HCT116 (cell line): Measurements from ENCODE around the gene B3GALT2. TPM values are rescaled to one million over a fixed set of nuclear protein-coding genes. Genes with fewer than 3 reads are reported as not detected.
"Not testable (repeated sequence)": the region's sequence is repeated elsewhere in the genome, so short reads cannot be mapped to it uniquely, and the experiment has no call there.

ENCODE experiments used
- ATAC-seq: fragments of 200-7000 bp; cut with Tn5 transposase; 2 replicates; pipeline ENCODE4 v1.9.1; 2020; ENCODE audit warnings: mild to moderate bottlenecking, moderate library complexity
- BruUV-seq: library from RNA; stranded (reverse); fragments of 400-500 nt; replicated peaks from 2 replicates; lab custom pipeline; 2021; lab: Mats Ljungman, UMichigan
- CTCF ChIA-PET: fragments of 300-600 bp; sonication (Branson Sonifier 250); formaldehyde crosslinking; loops from one replicate; lab custom pipeline; 2021; ENCODE audit warnings: antibody characterized with exemption; lab: Charles Lee
- POLR2A ChIA-PET: fragments of 300-600, 350-600 bp; sonication (Branson Sonifier 250); formaldehyde crosslinking; loops from one replicate; lab custom pipeline; 2021; ENCODE audit warnings: antibody characterized with exemption; lab: Charles Lee
- RAD21 ChIA-PET, 2 experiments: fragments of 300-600 bp; sonication (Branson Sonifier 250); formaldehyde crosslinking; loops; one replicate each; lab custom pipeline; 2023; ENCODE audit warnings: low total read pairs in 2 of 2; ENCODE audit not compliant: uncharacterized antibody in 2 of 2, unreplicated experiment in 2 of 2, low non-redundant PET in 1 of 2; lab: Charles Lee
- DNase-seq: peaks from one replicate; pipeline ENCODE4 v3.0.0-alpha.2; 2010; ENCODE audit warnings: low read depth, low spot score
- H2AFZ ChIP-seq: fragments of 200-600 bp; shearing (Covaris generic), sonication (generic); 2 replicates; pipeline ENCODE4 v1.6.1; 2017; ENCODE audit warnings: low read depth, mixed run types, mixed read lengths, antibody characterized with exemption, low read length; ENCODE audit not compliant: poor library complexity, severe bottlenecking
- H3K27ac ChIP-seq: 2 replicates; pipeline ENCODE4 v1.5.1; 2012; ENCODE audit warnings: low read depth, low read length
- H3K27me3 ChIP-seq: fragments of 200-600 bp; sonication (generic); 2 replicates; pipeline ENCODE4 v1.6.1; 2016; ENCODE audit warnings: mixed run types, low read length, mixed read lengths; ENCODE audit not compliant: insufficient read depth
- H3K36me3 ChIP-seq, 2 experiments: fragments of 200-500 bp in 1 of 2; fragments of 200-600 bp in 1 of 2; sonication (Bioruptor generic) in 1 of 2; sonication (generic) in 1 of 2; 2 replicates each; pipeline versions ENCODE4 v1.5.1 to v1.6.1; 2014 to 2016; ENCODE audit warnings: low read length in 2 of 2, inconsistent platforms in 1 of 2, mixed read lengths in 1 of 2, mixed run types in 1 of 2; ENCODE audit not compliant: insufficient read depth in 2 of 2, control insufficient read depth in 1 of 2
- H3K4me1 ChIP-seq, 2 experiments: fragments of 200-600 bp in 1 of 2; sonication (generic) in 1 of 2; 2 replicates each; pipeline versions ENCODE4 v1.5.1 to v1.6.1; 2012 to 2017; ENCODE audit warnings: low read length in 2 of 2, inconsistent platforms in 1 of 2, mild to moderate bottlenecking in 1 of 2, mixed read lengths in 1 of 2, mixed run types in 1 of 2, moderate library complexity in 1 of 2; ENCODE audit not compliant: insufficient read depth in 2 of 2, control insufficient read depth in 1 of 2
- H3K4me2 ChIP-seq: fragments of 200-600 bp; sonication (generic); 2 replicates; pipeline ENCODE4 v1.6.1; 2017; ENCODE audit warnings: mixed run types, low read length, mixed read lengths
- H3K4me3 ChIP-seq, 2 experiments: fragments of 200-600 bp in 1 of 2; sonication (generic) in 1 of 2; replicated peaks in 1 of 2; 2 replicates each; pipeline ENCODE4 v1.5.1; 2011 to 2016; ENCODE audit warnings: low read length in 2 of 2, control low read depth in 1 of 2, low read depth in 1 of 2, mild to moderate bottlenecking in 1 of 2, mixed read lengths in 1 of 2, mixed run types in 1 of 2
- H3K79me2 ChIP-seq: fragments of 200-600 bp; sonication (generic); 2 replicates; pipeline ENCODE4 v1.6.1; 2017; ENCODE audit warnings: mild to moderate bottlenecking, mixed run types, low read length, moderate library complexity, mixed read lengths; ENCODE audit not compliant: insufficient read depth
- H3K9ac ChIP-seq: fragments of 200-600 bp; sonication (generic); 2 replicates; pipeline ENCODE4 v1.6.1; 2016; ENCODE audit warnings: low read length, mixed read lengths
- H3K9me2 ChIP-seq: fragments of 200-600 bp; sonication (generic), shearing (Covaris generic); 2 replicates; pipeline ENCODE4 v1.6.1; 2017; ENCODE audit warnings: mixed run types, mild to moderate bottlenecking, moderate library complexity; ENCODE audit not compliant: insufficient read depth
- H3K9me3 ChIP-seq, 2 experiments: fragments of 200-500 bp in 1 of 2; fragments of 200-600 bp in 1 of 2; sonication (Bioruptor generic) in 1 of 2; sonication (generic) in 1 of 2; 2 replicates each; pipeline ENCODE4 v1.6.1; 2014 to 2017; ENCODE audit warnings: low read length in 2 of 2, mixed read lengths in 2 of 2, inconsistent platforms in 1 of 2, low read depth in 1 of 2, mild to moderate bottlenecking in 1 of 2, mixed run types in 1 of 2, moderate library complexity in 1 of 2; ENCODE audit not compliant: control insufficient read depth in 1 of 2, insufficient read depth in 1 of 2
- H4K20me1 ChIP-seq: fragments of 200-600 bp; sonication (generic), shearing (Covaris generic); 2 replicates; pipeline ENCODE4 v1.6.1; 2017; ENCODE audit warnings: mixed run types, mild to moderate bottlenecking, moderate library complexity; ENCODE audit not compliant: insufficient read depth
- CEBPB ChIP-seq: IDR thresholded peaks from 2 replicates; pipeline ENCODE4 v1.6.1; 2012; ENCODE audit warnings: low read depth
- intact Hi-C: fragments of 100-400 bp; cut with micrococcal nuclease; formaldehyde crosslinking; loops from 2 replicates; pipeline ENCODE4 v1.10.0; 2022
- total RNA-seq: library from RNA; stranded (reverse); gene quantifications from one replicate; pipeline ENCODE4 v1.2.1, GENCODE V29; 2021; ENCODE audit not compliant: unreplicated experiment
- TF ChIP-seq, protein P1 (sequence below): IDR thresholded peaks from 2 replicates; pipeline ENCODE4 v1.6.1; 2012

The B3GALT2 gene
- total RNA-seq, 1 experiment from 2014 or later, result 0.15 TPM

DNA sequence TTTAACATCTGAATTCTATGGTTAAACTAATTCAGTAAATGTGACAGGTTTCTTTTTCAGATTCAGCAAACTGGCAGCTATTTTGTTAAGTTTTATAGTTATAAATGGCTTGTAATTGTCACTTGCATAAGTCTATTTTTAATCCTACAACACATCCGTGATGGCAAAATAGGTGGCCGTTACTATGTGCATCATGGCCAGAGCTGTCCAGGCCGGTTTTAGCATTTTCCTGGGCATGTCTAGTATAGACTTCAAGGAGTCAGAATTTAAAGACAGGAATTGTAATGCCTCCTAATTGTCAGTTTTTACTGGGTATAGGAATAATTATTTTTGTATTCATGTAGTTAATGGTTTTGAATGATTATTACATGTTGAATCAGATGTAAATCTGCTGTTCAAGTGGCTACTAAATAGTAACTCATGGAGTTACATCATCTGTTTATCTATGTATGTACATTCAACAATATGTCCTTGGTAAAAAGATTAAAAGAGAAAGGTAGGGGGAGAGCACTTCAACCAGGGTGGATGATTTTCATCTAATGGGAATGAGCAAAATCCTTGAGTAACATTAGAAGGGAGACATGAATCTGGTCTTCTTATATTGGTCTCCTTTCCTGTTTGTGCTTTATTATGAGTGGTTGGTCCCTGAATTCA is 3.2 kb upstream of the B3GALT2 start:
- no peak for TF ChIP-seq CEBPB
- TF ChIP-seq, protein P1, sequence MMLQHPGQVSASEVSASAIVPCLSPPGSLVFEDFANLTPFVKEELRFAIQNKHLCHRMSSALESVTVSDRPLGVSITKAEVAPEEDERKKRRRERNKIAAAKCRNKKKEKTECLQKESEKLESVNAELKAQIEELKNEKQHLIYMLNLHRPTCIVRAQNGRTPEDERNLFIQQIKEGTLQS, result no peak
- intact Hi-C loops, result loop anchor here (10.0 kb wide), 1 partner anchor 565 kb away; no protein-coding TSS in a partner anchor
- H3K79me2 ChIP-seq, result peaks cover 86% of the 10 kb centered on the region
- no peaks in the 10 kb centered on the region for H3K4me1 ChIP-seq
- H4K20me1 ChIP-seq, result peaks cover 19% of the 10 kb centered on the region
- ChIA-PET RAD21 (no interaction called here), CTCF (interaction anchor here (0.6 to 1.5 kb wide), 6 partner anchors 12 to 396 kb away, joined by 3 to 9 read pairs (median 4); no protein-coding TSS in a partner anchor), POLR2A (interaction anchor here (1.0 kb wide), 1 partner anchor 9 kb away, joined by 3 read pairs; no protein-coding TSS in a partner anchor)
- DNase-seq, result no peak
- no peaks in the 10 kb centered on the region for H3K36me3 ChIP-seq
- H3K4me2 ChIP-seq, result no peak overlapping the region
- no TSS peak for BruUV-seq
- no peak overlapping the region for H2AFZ ChIP-seq
- no peaks in the 10 kb centered on the region for H3K9me2 ChIP-seq
- H3K4me3 ChIP-seq, result no peak overlapping the region
- no peaks in the 10 kb centered on the region for H3K9me3 ChIP-seq
- H3K27ac ChIP-seq, result no peak overlapping the region
- no peak for ATAC-seq
- H3K27me3 ChIP-seq, result no peaks in the 10 kb centered on the region
- H3K9ac ChIP-seq, result no peak overlapping the region

DNA sequence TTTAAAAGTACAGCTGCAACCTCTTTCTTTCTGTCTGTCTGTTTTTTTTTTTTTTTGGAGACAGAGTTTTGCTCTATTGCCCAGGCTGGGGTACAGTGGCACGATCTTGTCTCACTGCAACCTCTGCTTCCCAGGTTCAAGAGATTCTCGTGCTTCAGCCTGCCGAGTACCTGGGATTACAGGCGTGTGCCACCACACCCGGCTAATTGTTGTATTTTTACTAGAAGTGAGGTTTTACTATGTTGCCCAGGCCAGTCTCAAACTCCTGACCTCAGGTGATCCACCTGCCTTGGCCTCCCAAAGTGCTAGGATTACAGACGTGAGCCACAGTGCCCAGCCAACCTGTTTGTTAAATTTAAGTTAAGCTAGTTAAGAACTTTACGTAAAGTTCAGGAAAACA is 2.5 kb upstream of the B3GALT2 start:
- Histone ChIP-seq H4K20me1 (peaks cover 26% of the 10 kb centered on the region), H3K79me2 (peaks cover 86% of the 10 kb centered on the region)
- H3K4me2 ChIP-seq, H3K4me1 ChIP-seq, H3K4me3 ChIP-seq, ATAC-seq, H2AFZ ChIP-seq, H3K36me3 ChIP-seq, H3K9me3 ChIP-seq, DNase-seq, H3K9ac ChIP-seq, H3K27ac ChIP-seq, H3K27me3 ChIP-seq, BruUV-seq, RAD21 ChIA-PET, POLR2A ChIA-PET, H3K9me2 ChIP-seq: not testable (repeated sequence)
- CTCF ChIA-PET, result interaction anchor here (0.6 to 1.1 kb wide), 2 partner anchors 11 to 397 kb away, joined by 3 read pairs; no protein-coding TSS in a partner anchor
- intact Hi-C loops, result loop anchor here (10.0 kb wide), 1 partner anchor 566 kb away; no protein-coding TSS in a partner anchor
